ENCODE measurements around the gene RLN2.
"Not testable (repeated sequence)": the region's sequence is repeated elsewhere in the genome, so short reads cannot be mapped to it uniquely, and the experiment has no call there.

GRCh38 chr9:5338992-5339981 lies 34.8 kb upstream of the RLN2 start, which contains the start of gene RLN1:
- not testable (repeated sequence) for TF ChIP-seq EP300, CTCF, POLR2A (IDR thresholded peaks at IDR 0.05)
